ENCODE measurements around the gene IFNA1. TPM values are rescaled to one million over a fixed set of nuclear protein-coding genes. Genes with fewer than 3 reads are reported as not detected.

The IFNA1 gene
- total RNA-seq, 1 donor from 2014 or later: not detected

- Histone ChIP-seq H3K27me3 (ENCODE audit: control insufficient read depth, insufficient read depth, low read length) (peaks cover 16% of the 10 kb centered on the region), H3K36me3 (ENCODE audit: control insufficient read depth, insufficient read depth, low read length) (no peaks in the 10 kb centered on the region), H3K4me3 (ENCODE audit: low read depth, low read length) (no peak overlapping the region)
- no peak for FAIRE-seq
- no peak for TF ChIP-seq CTCF (IDR thresholded peaks at IDR 0.05; ENCODE audit: insufficient read depth, low read length, severe bottlenecking)
- DNase-seq (ENCODE audit: low read depth): no peak
Measured at GRCh38 chr9:21402386-21403251, 37.6 kb upstream of the IFNA1 start.

GRCh38 chr9:21404146-21404545, 36.1 kb upstream of the IFNA1 start:
- no peak for TF ChIP-seq CTCF (IDR thresholded peaks at IDR 0.05; ENCODE audit: insufficient read depth, low read length, severe bottlenecking)
- H3K4me3 ChIP-seq (ENCODE audit: low read depth, low read length): no peak overlapping the region
- no peaks in the 10 kb centered on the region for H3K36me3 ChIP-seq (ENCODE audit: control insufficient read depth, insufficient read depth, low read length)
- no peak for DNase-seq (ENCODE audit: low read depth)
- FAIRE-seq: no peak
- peaks cover 16% of the 10 kb centered on the region for H3K27me3 ChIP-seq (ENCODE audit: control insufficient read depth, insufficient read depth, low read length)

- no peaks in the 10 kb centered on the region for H3K36me3 ChIP-seq (ENCODE audit: control insufficient read depth, insufficient read depth, low read length)
- FAIRE-seq: no peak
Measured at GRCh38 chr9:21408817-21409216, 31.4 kb upstream of the IFNA1 start, which contains the start of gene IFNA8. Gene IFNA8 (plus strand): TSS chr9:21409117. CDS start chr9:21409177, 60 bp downstream.

GRCh38 chr9:21412107-21412506, 28.1 kb upstream of the IFNA1 start:
- Histone ChIP-seq H3K27me3 (ENCODE audit: control insufficient read depth, insufficient read depth, low read length) (peaks cover 8% of the 10 kb centered on the region), H3K4me3 (ENCODE audit: low read depth, low read length) (no peak overlapping the region), H3K36me3 (ENCODE audit: control insufficient read depth, insufficient read depth, low read length) (no peaks in the 10 kb centered on the region)
- TF ChIP-seq CTCF (IDR thresholded peaks at IDR 0.05; ENCODE audit: insufficient read depth, low read length, severe bottlenecking): no peak
- FAIRE-seq: no peak
- no peak for DNase-seq (ENCODE audit: low read depth)

More at GRCh38 chr9:21408817-21409216, 31.4 kb upstream of the IFNA1 start, which contains the start of gene IFNA8:
- DNase-seq (ENCODE audit: low read depth): no peak
- Histone ChIP-seq H3K4me3 (ENCODE audit: low read depth, low read length) (no peak within 1 kb of the TSS), H3K27me3 (ENCODE audit: control insufficient read depth, insufficient read depth, low read length) (peaks cover 8% of the 10 kb centered on the region)
- no peak for TF ChIP-seq CTCF (IDR thresholded peaks at IDR 0.05; ENCODE audit: insufficient read depth, low read length, severe bottlenecking)

- FAIRE-seq (no peak), DNase-seq (ENCODE audit: low read depth) (no peak)
- Histone ChIP-seq H3K36me3 (ENCODE audit: control insufficient read depth, insufficient read depth, low read length) (no peaks in the 10 kb centered on the region), H3K27me3 (ENCODE audit: control insufficient read depth, insufficient read depth, low read length) (peaks cover 6% of the 10 kb centered on the region), H3K4me3 (ENCODE audit: low read depth, low read length) (no peak overlapping the region)
- no peak for TF ChIP-seq CTCF (IDR thresholded peaks at IDR 0.05; ENCODE audit: insufficient read depth, low read length, severe bottlenecking)
Measured at GRCh38 chr9:21413151-21413550, 27.1 kb upstream of the IFNA1 start.

All from bronchial epithelial cell (primary cell).